Gastrocnemius medialis (tissue), 4 donors: ENCODE results near the gene CORO2B.
"Not testable (repeated sequence)": the region's sequence is repeated elsewhere in the genome, so short reads cannot be mapped to it uniquely, and the experiment has no call there.

Experiments
- POLR2A ChIP-seq, 2 donors: fragments of 450-650 bp; IDR thresholded peaks; one replicate each; pipeline ENCODE4 v1.6.1; 2017; ENCODE audit warnings: antibody characterized with exemption in 2 of 2, mild to moderate bottlenecking in 2 of 2, moderate library complexity in 2 of 2
- TF ChIP-seq, protein P1 (sequence below), 5 experiments: fragments of 450-650 bp in 3 of 5; fragments of 200-600 bp in 2 of 5; sonication (generic) in 2 of 5; IDR thresholded peaks in 4 of 5; conservative IDR thresholded peaks in 1 of 5; 1 replicate in 4 of 5; 2 replicates in 1 of 5; pipeline ENCODE4 v1.5.1; 2016 to 2019; ENCODE audit warnings: antibody characterized with exemption in 5 of 5, mild to moderate bottlenecking in 3 of 5, moderate library complexity in 3 of 5

DNA sequence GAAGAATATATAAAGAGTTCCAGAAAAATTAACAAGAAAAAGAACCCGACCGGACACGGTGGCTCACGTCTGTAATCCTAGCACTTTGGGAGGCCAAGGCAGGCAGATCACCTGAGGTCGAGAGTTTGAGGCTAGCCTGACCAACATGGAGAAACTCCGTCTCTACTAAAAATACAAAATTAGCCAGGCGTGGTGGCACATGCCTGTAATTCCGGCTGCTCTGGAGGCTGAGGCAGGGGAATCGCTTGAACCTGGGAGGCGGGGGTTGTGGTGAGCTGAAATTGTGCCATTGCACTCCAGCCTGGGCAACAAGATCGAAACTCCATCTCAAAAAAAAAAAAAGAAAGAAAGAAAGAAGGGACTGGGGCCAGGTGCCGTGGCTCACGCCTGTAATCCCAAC, 68.6 kb downstream of the CORO2B start:
- TF ChIP-seq, protein P1, sequence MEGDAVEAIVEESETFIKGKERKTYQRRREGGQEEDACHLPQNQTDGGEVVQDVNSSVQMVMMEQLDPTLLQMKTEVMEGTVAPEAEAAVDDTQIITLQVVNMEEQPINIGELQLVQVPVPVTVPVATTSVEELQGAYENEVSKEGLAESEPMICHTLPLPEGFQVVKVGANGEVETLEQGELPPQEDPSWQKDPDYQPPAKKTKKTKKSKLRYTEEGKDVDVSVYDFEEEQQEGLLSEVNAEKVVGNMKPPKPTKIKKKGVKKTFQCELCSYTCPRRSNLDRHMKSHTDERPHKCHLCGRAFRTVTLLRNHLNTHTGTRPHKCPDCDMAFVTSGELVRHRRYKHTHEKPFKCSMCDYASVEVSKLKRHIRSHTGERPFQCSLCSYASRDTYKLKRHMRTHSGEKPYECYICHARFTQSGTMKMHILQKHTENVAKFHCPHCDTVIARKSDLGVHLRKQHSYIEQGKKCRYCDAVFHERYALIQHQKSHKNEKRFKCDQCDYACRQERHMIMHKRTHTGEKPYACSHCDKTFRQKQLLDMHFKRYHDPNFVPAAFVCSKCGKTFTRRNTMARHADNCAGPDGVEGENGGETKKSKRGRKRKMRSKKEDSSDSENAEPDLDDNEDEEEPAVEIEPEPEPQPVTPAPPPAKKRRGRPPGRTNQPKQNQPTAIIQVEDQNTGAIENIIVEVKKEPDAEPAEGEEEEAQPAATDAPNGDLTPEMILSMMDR (IDR thresholded peaks at IDR 0.05 in 4 of 5, conservative IDR thresholded peaks at IDR 0.05 in 1 of 5), result not testable (repeated sequence)
- TF ChIP-seq POLR2A (IDR thresholded peaks at IDR 0.05), result not testable (repeated sequence)
